Right lobe of liver (tissue), 4 donors: ENCODE data around the gene ARHGAP32.

Experiments used
- POLR2A ChIP-seq: fragments of 450-650 bp; IDR thresholded peaks from one replicate; pipeline ENCODE4 v1.6.1; 2017; ENCODE audit warnings: antibody characterized with exemption, mild to moderate bottlenecking
- TF ChIP-seq, protein P1 (sequence below), 4 donors: fragments of 200-600 bp in 3 of 4; fragments of 450-650 bp in 1 of 4; IDR thresholded peaks; one replicate each; pipeline versions ENCODE4 v1.5.1 to v1.8.0; 2016 to 2022; ENCODE audit warnings: antibody characterized with exemption in 4 of 4, mild to moderate bottlenecking in 2 of 4
- donor health status: DM: no; HTN: no; CAD: no.
- donor health status: DM: no; HTN: no; CAD: no.
- donor health status: DM: no; HTN: yes; CAD: no.

DNA sequence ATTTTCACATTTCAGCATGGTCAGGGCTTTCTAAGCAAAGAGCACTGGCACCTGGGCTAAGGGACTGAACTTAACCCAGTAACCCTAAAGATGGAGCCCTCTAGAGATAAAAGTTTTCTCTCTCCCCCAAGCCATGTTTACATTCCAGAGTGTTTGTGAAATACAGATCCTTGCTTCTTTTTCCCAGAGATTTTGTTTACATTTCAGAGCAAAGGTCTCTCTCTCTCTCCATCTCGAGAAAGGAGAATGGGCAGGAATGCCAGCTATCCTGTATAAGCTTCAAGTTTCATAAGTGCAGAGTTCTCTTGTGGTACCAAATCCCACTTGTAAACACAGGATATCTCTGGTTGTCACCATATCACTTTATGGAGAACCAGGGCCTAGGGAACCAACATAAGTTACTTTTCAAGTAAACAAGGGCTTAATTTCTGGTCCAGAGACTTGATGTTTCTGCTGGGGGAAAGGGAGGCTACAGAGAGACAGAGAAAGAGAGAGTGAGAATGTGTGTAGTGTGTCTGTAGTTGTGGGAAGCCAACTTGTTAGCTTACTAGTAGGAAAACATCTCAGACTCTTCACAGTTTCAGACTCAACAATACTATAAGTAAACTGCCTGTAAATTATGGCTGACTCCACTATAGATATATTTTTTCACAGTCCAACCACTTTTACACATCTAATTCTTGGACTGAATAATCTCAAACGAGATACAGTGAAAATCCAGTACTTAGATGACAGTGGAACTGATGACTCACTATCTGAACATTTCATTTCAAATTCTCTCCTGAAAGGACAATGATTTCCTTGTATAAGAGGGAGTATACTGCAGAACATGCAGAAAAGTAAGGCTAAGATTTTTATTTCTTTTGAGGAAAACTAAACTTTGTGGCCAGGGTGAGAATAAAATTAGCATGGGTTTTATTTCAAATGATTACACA is 76.2 kb downstream of the ARHGAP32 start:
- TF ChIP-seq, protein P1, sequence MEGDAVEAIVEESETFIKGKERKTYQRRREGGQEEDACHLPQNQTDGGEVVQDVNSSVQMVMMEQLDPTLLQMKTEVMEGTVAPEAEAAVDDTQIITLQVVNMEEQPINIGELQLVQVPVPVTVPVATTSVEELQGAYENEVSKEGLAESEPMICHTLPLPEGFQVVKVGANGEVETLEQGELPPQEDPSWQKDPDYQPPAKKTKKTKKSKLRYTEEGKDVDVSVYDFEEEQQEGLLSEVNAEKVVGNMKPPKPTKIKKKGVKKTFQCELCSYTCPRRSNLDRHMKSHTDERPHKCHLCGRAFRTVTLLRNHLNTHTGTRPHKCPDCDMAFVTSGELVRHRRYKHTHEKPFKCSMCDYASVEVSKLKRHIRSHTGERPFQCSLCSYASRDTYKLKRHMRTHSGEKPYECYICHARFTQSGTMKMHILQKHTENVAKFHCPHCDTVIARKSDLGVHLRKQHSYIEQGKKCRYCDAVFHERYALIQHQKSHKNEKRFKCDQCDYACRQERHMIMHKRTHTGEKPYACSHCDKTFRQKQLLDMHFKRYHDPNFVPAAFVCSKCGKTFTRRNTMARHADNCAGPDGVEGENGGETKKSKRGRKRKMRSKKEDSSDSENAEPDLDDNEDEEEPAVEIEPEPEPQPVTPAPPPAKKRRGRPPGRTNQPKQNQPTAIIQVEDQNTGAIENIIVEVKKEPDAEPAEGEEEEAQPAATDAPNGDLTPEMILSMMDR (IDR thresholded peaks at IDR 0.05), result no peak
- no peak for TF ChIP-seq POLR2A
